Keratinocyte (primary cell): ENCODE results near the gene SLCO3A1. TPM values are rescaled to one million over a fixed set of nuclear protein-coding genes. Genes with fewer than 3 reads are reported as not detected.

Experiments
- DNase-seq: peaks from one replicate; pipeline ENCODE4 v3.0.0-alpha.2; 2011; ENCODE audit warnings: low read depth, missing footprints, low spot score
- FAIRE-seq: peaks from 2 replicates; lab custom pipeline; 2011; peaks lifted over from hg19 to GRCh38; lab: Jason Lieb, UNC
- H2AFZ ChIP-seq: 2 replicates; pipeline ENCODE4 v1.6.0; 2012; ENCODE audit warnings: low read length, control low read depth, inconsistent platforms; ENCODE audit not compliant: control insufficient read depth
- H3K27ac ChIP-seq: 2 replicates; pipeline ENCODE4 v1.5.1; 2011; ENCODE audit warnings: low read length; ENCODE audit not compliant: control insufficient read depth, insufficient read depth
- H3K27me3 ChIP-seq: 3 replicates; pipeline ENCODE4 v1.6.0; 2011; ENCODE audit warnings: low read length; ENCODE audit not compliant: control insufficient read depth, insufficient read depth; ENCODE audit errors: extremely low read depth
- H3K36me3 ChIP-seq, 2 experiments: 2 replicates in 1 of 2; 3 replicates in 1 of 2; pipeline ENCODE4 v1.5.1; 2011; ENCODE audit warnings: low read length in 2 of 2, mild to moderate bottlenecking in 1 of 2; ENCODE audit not compliant: control insufficient read depth in 2 of 2, insufficient read depth in 2 of 2; ENCODE audit errors: extremely low read depth in 1 of 2
- H3K4me1 ChIP-seq: 3 replicates; pipeline ENCODE4 v1.5.1; 2011; ENCODE audit warnings: low read length; ENCODE audit not compliant: control insufficient read depth, insufficient read depth; ENCODE audit errors: extremely low read depth
- H3K4me2 ChIP-seq: 3 replicates; pipeline ENCODE4 v1.6.0; 2011; ENCODE audit warnings: low read depth, low read length; ENCODE audit not compliant: control insufficient read depth, insufficient read depth; ENCODE audit errors: extremely low read depth
- H3K4me3 ChIP-seq, 3 experiments: fragments of 200-600 bp in 1 of 3; sonication (generic) in 1 of 3; 2 replicates in 2 of 3; 3 replicates in 1 of 3; pipeline ENCODE4 v1.5.1; 2011 to 2016; ENCODE audit warnings: low read length in 3 of 3, mild to moderate bottlenecking in 3 of 3, control low read depth in 2 of 3, inconsistent platforms in 1 of 3, low read depth in 1 of 3, mixed read lengths in 1 of 3, mixed run types in 1 of 3, moderate library complexity in 1 of 3; ENCODE audit not compliant: control insufficient read depth in 2 of 3, insufficient read depth in 2 of 3; ENCODE audit errors: extremely low read depth in 1 of 3
- H3K79me2 ChIP-seq: 2 replicates; pipeline ENCODE4 v1.6.0; 2012; ENCODE audit warnings: low read length; ENCODE audit not compliant: control insufficient read depth, insufficient read depth
- H3K9ac ChIP-seq: 3 replicates; pipeline ENCODE4 v1.6.0; 2011; ENCODE audit warnings: low read length; ENCODE audit not compliant: control insufficient read depth, insufficient read depth; ENCODE audit errors: extremely low read depth
- H3K9me1 ChIP-seq: 3 replicates; pipeline ENCODE4 v1.6.0; 2011; ENCODE audit warnings: low read length; ENCODE audit not compliant: control insufficient read depth, insufficient read depth; ENCODE audit errors: extremely low read depth
- H3K9me3 ChIP-seq: 2 replicates; pipeline ENCODE4 v1.5.1; 2012; ENCODE audit warnings: low read depth, low read length; ENCODE audit not compliant: control insufficient read depth
- H4K20me1 ChIP-seq: 3 replicates; pipeline ENCODE4 v1.6.0; 2011; ENCODE audit warnings: low read length; ENCODE audit not compliant: control insufficient read depth, insufficient read depth; ENCODE audit errors: extremely low read depth
- CTCF ChIP-seq, 3 experiments: IDR thresholded peaks in 1 of 3; conservative IDR thresholded peaks in 1 of 3; optimal IDR thresholded peaks in 1 of 3; 2 replicates in 2 of 3; 3 replicates in 1 of 3; pipeline versions ENCODE3 to v1.5.1; 2011; ENCODE audit warnings: low read length in 3 of 3, mild to moderate bottlenecking in 3 of 3, moderate library complexity in 2 of 3, control low read depth in 1 of 3, inconsistent platforms in 1 of 3; ENCODE audit not compliant: insufficient read depth in 2 of 3; ENCODE audit errors: extremely low read depth in 1 of 3
- EZH2 ChIP-seq: IDR thresholded peaks from one replicate; pipeline ENCODE4 v1.6.1; 2012; ENCODE audit warnings: inconsistent platforms, mild to moderate bottlenecking, low read length, moderate library complexity
- dilution Hi-C: fragments of 300-500 bp; cut with MboI; formaldehyde crosslinking; loops from one replicate; pipeline ENCODE4 v1.7.0; 2020; ENCODE audit warnings: low sequenced_read_pairs; ENCODE audit not compliant: extremely low pct_ligation_motif_present
- polyA plus RNA-seq, 5 experiments: library from polyadenylated mRNA; depleted of rRNA in 3 of 5; stranded (reverse) in 3 of 5; stranded (forward) in 1 of 5; unstranded in 1 of 5; fragments of >200 nt; gene quantifications; 1 replicate in 1 of 5; 2 replicates in 3 of 5; 3 replicates in 1 of 5; pipeline versions ENCODE4 v1.2.1 to v1.2.3, GENCODE V29; 2011 to 2012; ENCODE audit warnings: missing spikeins in 2 of 5, low read depth in 1 of 5, low replicate concordance in 1 of 5

The SLCO3A1 gene
- polyA plus RNA-seq, 1 donor (not counting 4 experiments of a cell fraction or from before 2014, with no cell fraction given), result 21.3 TPM

GRCh38 chr15:92149029-92149428, 295.5 kb downstream of the SLCO3A1 start:
- Histone ChIP-seq H3K9me1 (no peaks in the 10 kb centered on the region), H3K4me3 (no peak overlapping the region), H3K4me2 (no peak overlapping the region), H3K79me2 (no peaks in the 10 kb centered on the region), H3K27ac (no peak overlapping the region), H3K4me1 (no peaks in the 10 kb centered on the region), H3K9me3 (no peaks in the 10 kb centered on the region), H3K9ac (no peak overlapping the region), H3K36me3 (peaks cover 3 to 5% of the 10 kb centered on the region in 2 experiments), H3K27me3 (no peaks in the 10 kb centered on the region), H4K20me1 (no peaks in the 10 kb centered on the region), H2AFZ (no peak overlapping the region)
- FAIRE-seq (no peak), DNase-seq (no peak)
- TF ChIP-seq CTCF (optimal IDR thresholded peaks at IDR 0.05 in 1 of 3, IDR thresholded peaks at IDR 0.05 in 1 of 3, conservative IDR thresholded peaks at IDR 0.05 in 1 of 3; ENCODE audit: extremely low read depth in 1 of 3, insufficient read depth in 2 of 3, low read length in 3 of 3) (no peak), EZH2 (no peak)
- dilution Hi-C loops, result no loop called here

GRCh38 chr15:92149465-92149864, 296.0 kb downstream of the SLCO3A1 start:
- no peak overlapping the region for H3K9ac ChIP-seq
- no peak overlapping the region for H3K4me2 ChIP-seq
- no peaks in the 10 kb centered on the region for H3K79me2 ChIP-seq
- DNase-seq (no peak), FAIRE-seq (no peak)
- no peaks in the 10 kb centered on the region for H3K9me1 ChIP-seq
- no peak overlapping the region for H2AFZ ChIP-seq
- no peaks in the 10 kb centered on the region for H3K9me3 ChIP-seq
- H3K4me1 ChIP-seq, result no peaks in the 10 kb centered on the region
- TF ChIP-seq EZH2, result no peak
- TF ChIP-seq CTCF (optimal IDR thresholded peaks at IDR 0.05 in 1 of 3, IDR thresholded peaks at IDR 0.05 in 1 of 3, conservative IDR thresholded peaks at IDR 0.05 in 1 of 3; ENCODE audit: extremely low read depth in 1 of 3, insufficient read depth in 2 of 3, low read length in 3 of 3), result no peak
- no peak overlapping the region for H3K4me3 ChIP-seq
- H3K27ac ChIP-seq, result no peak overlapping the region
- dilution Hi-C loops, result no loop called here
- H4K20me1 ChIP-seq, result no peaks in the 10 kb centered on the region
- peaks cover 3 to 5% of the 10 kb centered on the region in 2 experiments for H3K36me3 ChIP-seq
- no peaks in the 10 kb centered on the region for H3K27me3 ChIP-seq
